Adrenal gland (tissue), 5 donors: ENCODE results near the gene MINDY4.

Experiments
- POLR2A ChIP-seq, 2 donors: fragments of 450-650 bp; IDR thresholded peaks; one replicate each; pipeline ENCODE4 v1.6.1; 2017; ENCODE audit warnings: antibody characterized with exemption in 2 of 2, mild to moderate bottlenecking in 2 of 2, moderate library complexity in 1 of 2
- TF ChIP-seq, protein P1 (sequence below), 6 experiments: fragments of 450-650 bp in 4 of 6; fragments of 200-600 bp in 2 of 6; sonication (generic) in 1 of 6; IDR thresholded peaks; 1 replicate in 5 of 6; 2 replicates in 1 of 6; pipeline versions ENCODE4 v1.5.1 to v1.8.0; 2016 to 2021; ENCODE audit warnings: antibody characterized with exemption in 6 of 6, mild to moderate bottlenecking in 2 of 6, moderate library complexity in 1 of 6
- donor health status: DM: no; HTN: no; CAD: no.

DNA sequence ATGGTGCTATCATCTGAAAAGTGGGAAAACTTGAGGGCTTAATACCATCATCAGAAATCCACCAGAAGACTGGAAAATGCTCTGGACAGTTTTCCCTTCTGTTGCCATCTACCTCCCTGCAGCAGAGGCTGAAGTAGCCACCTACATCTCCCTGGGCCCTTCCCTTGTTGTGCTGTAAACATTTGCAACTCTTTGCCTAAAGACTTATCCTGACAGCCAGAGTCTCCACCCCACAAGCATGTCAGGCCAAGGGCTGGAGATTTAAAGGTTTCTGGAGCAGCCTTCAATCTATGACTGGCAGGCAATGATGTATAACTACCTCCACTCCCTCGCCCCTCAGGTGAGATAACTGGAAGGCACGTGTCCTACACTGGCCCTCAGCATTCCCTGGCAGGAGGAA, 49.0 kb upstream of the MINDY4 start:
- no peak for TF ChIP-seq POLR2A (IDR thresholded peaks at IDR 0.05)
- TF ChIP-seq, protein P1, sequence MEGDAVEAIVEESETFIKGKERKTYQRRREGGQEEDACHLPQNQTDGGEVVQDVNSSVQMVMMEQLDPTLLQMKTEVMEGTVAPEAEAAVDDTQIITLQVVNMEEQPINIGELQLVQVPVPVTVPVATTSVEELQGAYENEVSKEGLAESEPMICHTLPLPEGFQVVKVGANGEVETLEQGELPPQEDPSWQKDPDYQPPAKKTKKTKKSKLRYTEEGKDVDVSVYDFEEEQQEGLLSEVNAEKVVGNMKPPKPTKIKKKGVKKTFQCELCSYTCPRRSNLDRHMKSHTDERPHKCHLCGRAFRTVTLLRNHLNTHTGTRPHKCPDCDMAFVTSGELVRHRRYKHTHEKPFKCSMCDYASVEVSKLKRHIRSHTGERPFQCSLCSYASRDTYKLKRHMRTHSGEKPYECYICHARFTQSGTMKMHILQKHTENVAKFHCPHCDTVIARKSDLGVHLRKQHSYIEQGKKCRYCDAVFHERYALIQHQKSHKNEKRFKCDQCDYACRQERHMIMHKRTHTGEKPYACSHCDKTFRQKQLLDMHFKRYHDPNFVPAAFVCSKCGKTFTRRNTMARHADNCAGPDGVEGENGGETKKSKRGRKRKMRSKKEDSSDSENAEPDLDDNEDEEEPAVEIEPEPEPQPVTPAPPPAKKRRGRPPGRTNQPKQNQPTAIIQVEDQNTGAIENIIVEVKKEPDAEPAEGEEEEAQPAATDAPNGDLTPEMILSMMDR (IDR thresholded peaks at IDR 0.05): no peak
